ENCODE results near the gene PERCC1. TPM values are rescaled to one million over a fixed set of nuclear protein-coding genes. Genes with fewer than 3 reads are reported as not detected.

Gene PERCC1
- total and polyA plus RNA-seq, 9 of the 15 experiments (the other 6 are each of a cell fraction or from before 2014, with no cell fraction given), result not detected

- intact Hi-C loops (cut with micrococcal nuclease), result no loop called here
- in situ Hi-C loops (cut with MboI), result no loop called here
- peak; percentile 58 for FAIRE-seq
- no peak for TF ChIP-seq ZNF699 (CRISPR knock-in tag; IDR thresholded peaks at IDR 0.05; ENCODE audit: insufficient replicate concordance)
- no peak for TF ChIP-seq C11orf30 (IDR thresholded peaks at IDR 0.05; ENCODE audit: low read depth)
- 0 out of 2 replicates have a peak, but pooled peaks have one; percentile 4 for TF ChIP-seq EGR1 (conservative IDR thresholded peaks at IDR 0.05)
- peak in 1 of 2 experiments; percentile 52 for TF ChIP-seq E2F6 (IDR thresholded peaks at IDR 0.05; ENCODE audit: borderline replicate concordance in 1 of 2, extremely low read depth in 1 of 2, insufficient read depth in 1 of 2, insufficient read length in 1 of 2, low read depth in 1 of 2, low read length in 1 of 2, poor library complexity in 1 of 2, severe bottlenecking in 1 of 2)
- peak in 1 of 2 experiments; percentile 58; a peak in 1 of 4 replicates for TF ChIP-seq KDM1A (IDR thresholded peaks at IDR 0.05)
- TF ChIP-seq NFIX (CRISPR knock-in tag; IDR thresholded peaks at IDR 0.05; ENCODE audit: low read depth), result no peak
- no peak for TF ChIP-seq GABPB1 (CRISPR knock-in tag; IDR thresholded peaks at IDR 0.05)
- peak; percentile 43 for TF ChIP-seq ZFX (CRISPR knock-in tag; IDR thresholded peaks at IDR 0.05)
- TF ChIP-seq, protein P1, sequence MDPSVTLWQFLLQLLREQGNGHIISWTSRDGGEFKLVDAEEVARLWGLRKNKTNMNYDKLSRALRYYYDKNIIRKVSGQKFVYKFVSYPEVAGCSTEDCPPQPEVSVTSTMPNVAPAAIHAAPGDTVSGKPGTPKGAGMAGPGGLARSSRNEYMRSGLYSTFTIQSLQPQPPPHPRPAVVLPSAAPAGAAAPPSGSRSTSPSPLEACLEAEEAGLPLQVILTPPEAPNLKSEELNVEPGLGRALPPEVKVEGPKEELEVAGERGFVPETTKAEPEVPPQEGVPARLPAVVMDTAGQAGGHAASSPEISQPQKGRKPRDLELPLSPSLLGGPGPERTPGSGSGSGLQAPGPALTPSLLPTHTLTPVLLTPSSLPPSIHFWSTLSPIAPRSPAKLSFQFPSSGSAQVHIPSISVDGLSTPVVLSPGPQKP (CRISPR knock-in tag; IDR thresholded peaks at IDR 0.05), result no peak
- peak in 1 of 3 experiments; percentile 36 for TF ChIP-seq YY1 (IDR thresholded peaks at IDR 0.05; ENCODE audit: borderline replicate concordance in 1 of 3, control insufficient read depth in 1 of 3, extremely low read depth in 1 of 3, insufficient read depth in 3 of 3, insufficient read length in 1 of 3, insufficient replicate concordance in 2 of 3, low read depth in 1 of 3, low read length in 2 of 3)
- TF ChIP-seq, protein P2, sequence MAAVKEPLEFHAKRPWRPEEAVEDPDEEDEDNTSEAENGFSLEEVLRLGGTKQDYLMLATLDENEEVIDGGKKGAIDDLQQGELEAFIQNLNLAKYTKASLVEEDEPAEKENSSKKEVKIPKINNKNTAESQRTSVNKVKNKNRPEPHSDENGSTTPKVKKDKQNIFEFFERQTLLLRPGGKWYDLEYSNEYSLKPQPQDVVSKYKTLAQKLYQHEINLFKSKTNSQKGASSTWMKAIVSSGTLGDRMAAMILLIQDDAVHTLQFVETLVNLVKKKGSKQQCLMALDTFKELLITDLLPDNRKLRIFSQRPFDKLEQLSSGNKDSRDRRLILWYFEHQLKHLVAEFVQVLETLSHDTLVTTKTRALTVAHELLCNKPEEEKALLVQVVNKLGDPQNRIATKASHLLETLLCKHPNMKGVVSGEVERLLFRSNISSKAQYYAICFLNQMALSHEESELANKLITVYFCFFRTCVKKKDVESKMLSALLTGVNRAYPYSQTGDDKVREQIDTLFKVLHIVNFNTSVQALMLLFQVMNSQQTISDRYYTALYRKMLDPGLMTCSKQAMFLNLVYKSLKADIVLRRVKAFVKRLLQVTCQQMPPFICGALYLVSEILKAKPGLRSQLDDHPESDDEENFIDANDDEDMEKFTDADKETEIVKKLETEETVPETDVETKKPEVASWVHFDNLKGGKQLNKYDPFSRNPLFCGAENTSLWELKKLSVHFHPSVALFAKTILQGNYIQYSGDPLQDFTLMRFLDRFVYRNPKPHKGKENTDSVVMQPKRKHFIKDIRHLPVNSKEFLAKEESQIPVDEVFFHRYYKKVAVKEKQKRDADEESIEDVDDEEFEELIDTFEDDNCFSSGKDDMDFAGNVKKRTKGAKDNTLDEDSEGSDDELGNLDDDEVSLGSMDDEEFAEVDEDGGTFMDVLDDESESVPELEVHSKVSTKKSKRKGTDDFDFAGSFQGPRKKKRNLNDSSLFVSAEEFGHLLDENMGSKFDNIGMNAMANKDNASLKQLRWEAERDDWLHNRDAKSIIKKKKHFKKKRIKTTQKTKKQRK (IDR thresholded peaks at IDR 0.05; ENCODE audit: borderline replicate concordance, low read depth, low read length), result no peak
- no peak for TF ChIP-seq ZNF830 (CRISPR knock-in tag; IDR thresholded peaks at IDR 0.05)
These were observed 4.0 kb upstream of the PERCC1 start for GRCh38 chr16:1426734-1427471.

More at GRCh38 chr16:1426734-1427471, 4.0 kb upstream of the PERCC1 start:
- ChIA-PET POLR2A (interaction anchor here (0.6 to 1.2 kb wide), 4 partner anchors 20 to 965 kb away, joined by 3 read pairs; no protein-coding TSS in a partner anchor), CTCF (ENCODE audit: low intra/inter-chr PET ratio) (no interaction called here)
- Histone ChIP-seq H3K36me3 (ENCODE audit: control insufficient read depth, insufficient read depth, low read length) (no peaks in the 10 kb centered on the region), H3K9me1 (ENCODE audit: control insufficient read depth, insufficient read depth, low read length) (no peaks in the 10 kb centered on the region), H3K4me2 (ENCODE audit: insufficient read depth, low read length) (no peak overlapping the region; the same call in 1 of the 2 replicates), H3K27ac (ENCODE audit: extremely low read depth, low read depth, low read length) (no peak overlapping the region), H3K4me3 (no peak overlapping the region), H3K27me3 (ENCODE audit: control insufficient read depth in 2 of 2, insufficient read depth in 2 of 2, low read length in 2 of 2) (no peaks in the 10 kb centered on the region), H2AFZ (ENCODE audit: low read depth, low read length) (peak overlapping the region; percentile 59), H3K9me3 (replicated peaks; ENCODE audit: control insufficient read depth, insufficient read depth, low read depth, low read length) (peaks cover 1% of the 10 kb centered on the region), H3K79me2 (ENCODE audit: control insufficient read depth, insufficient read depth, low read length) (no peaks in the 10 kb centered on the region), H3K4me1 (replicated peaks in 1 of 2; ENCODE audit: control insufficient read depth in 2 of 2, insufficient read depth in 2 of 2, low read length in 2 of 2) (peaks cover 0 to 64% of the 10 kb centered on the region in 2 experiments; a peak in 2 of 5 replicates), H4K20me1 (replicated peaks; ENCODE audit: control insufficient read depth, insufficient read depth, low read length) (no peaks in the 10 kb centered on the region), H3K9ac (ENCODE audit: insufficient read depth in 1 of 2, low read depth in 2 of 2, low read length in 2 of 2) (peak overlapping the region in 1 of 2 experiments; percentile 78; a peak in 2 of 4 replicates)
- DNase-seq (ENCODE audit: extremely low read depth in 1 of 4, low spot score in 3 of 4) (peak in 1 of 4 experiments; percentile 27), ATAC-seq (no peak; the same call in 2 of the 3 replicates)
- BruUV-seq (replicated peaks), result no TSS peak
- WGBS (ENCODE audit: insufficient coverage, low coverage, missing lambda C conversion rate), result 57% methylated on average over 29 of the region's 42 CpGs

Measured in K562 (cell line).